GM18498 (cell line): ENCODE data around the gene TNFSF12.
A peak's percentile ranks its signal among the peaks of the same experiment; 100 is the strongest.
"Not testable (repeated sequence)": the region's sequence is repeated elsewhere in the genome, so short reads cannot be mapped to it uniquely, and the experiment has no call there.

Experiments used
- ATAC-seq: cut with Tn5 transposase; IDR thresholded peaks from one replicate; pipeline ENCODE4 v1.9.1; 2021; ENCODE audit warnings: mild to moderate bottlenecking, moderate library complexity; ENCODE audit not compliant: unreplicated experiment

Gene TNFSF12

GRCh38 chr17:7583253-7584109 is 34.6 kb downstream of the TNFSF12 start, which contains the start of gene MPDU1:
MPDU1 (plus strand) TSS chr17:7583852; CDS start chr17:7583863, 11 bp downstream.
- ATAC-seq, result peak; percentile 72

- ATAC-seq, result no peak
Measured at GRCh38 chr17:7586673-7587419, 38.0 kb downstream of the TNFSF12 start.

- ATAC-seq, result no peak
Measured at GRCh38 chr17:7587420-7588151, 38.7 kb downstream of the TNFSF12 start.

GRCh38 chr17:7588553-7589203 is 39.8 kb downstream of the TNFSF12 start:
- ATAC-seq, result no peak

- no peak for ATAC-seq
Measured at GRCh38 chr17:7589204-7589868, 40.5 kb downstream of the TNFSF12 start.

- no peak for ATAC-seq
Measured at GRCh38 chr17:7589891-7590691, 41.2 kb downstream of the TNFSF12 start, which contains the start of gene SOX15. SOX15 (minus strand) TSS chr17:7590094; CDS start chr17:7589676, 418 bp downstream.

GRCh38 chr17:7590743-7591142 is 41.9 kb downstream of the TNFSF12 start:
- no peak for ATAC-seq

GRCh38 chr17:7591596-7591995 is 42.7 kb downstream of the TNFSF12 start:
- ATAC-seq, result no peak

GRCh38 chr17:7592422-7593021 is 43.7 kb downstream of the TNFSF12 start:
- no peak for ATAC-seq

GRCh38 chr17:7593296-7593695 is 44.4 kb downstream of the TNFSF12 start:
- no peak for ATAC-seq

GRCh38 chr17:7597561-7597960 is 48.7 kb downstream of the TNFSF12 start:
- not testable (repeated sequence) for ATAC-seq

- ATAC-seq, result no peak
Measured at GRCh38 chr17:7606280-7606679, 57.4 kb downstream of the TNFSF12 start.
